GM21360 (cell line): ENCODE results near the gene ADRA2C.

Source experiments
- ATAC-seq: cut with Tn5 transposase; IDR thresholded peaks from one replicate; pipeline ENCODE4 v1.9.1; 2021; ENCODE audit warnings: mild to moderate bottlenecking, moderate library complexity; ENCODE audit not compliant: unreplicated experiment

Gene ADRA2C

GRCh38 chr4:3791910-3792542 lies 25.8 kb downstream of the ADRA2C start:
- no peak for ATAC-seq

- no peak for ATAC-seq
Observed at GRCh38 chr4:3792813-3793212, 26.6 kb downstream of the ADRA2C start.

GRCh38 chr4:3793545-3793944 lies 27.4 kb downstream of the ADRA2C start:
- no peak for ATAC-seq

- ATAC-seq = no peak
Observed at GRCh38 chr4:3796960-3797359, 30.8 kb downstream of the ADRA2C start.

- no peak for ATAC-seq
Observed at GRCh38 chr4:3797831-3798790, 31.9 kb downstream of the ADRA2C start.

- ATAC-seq = no peak
Observed at GRCh38 chr4:3799496-3799895, 33.3 kb downstream of the ADRA2C start.

- no peak for ATAC-seq
Observed at GRCh38 chr4:3800351-3800750, 34.2 kb downstream of the ADRA2C start.

GRCh38 chr4:3801521-3801920 lies 35.3 kb downstream of the ADRA2C start:
- ATAC-seq = no peak

- ATAC-seq = no peak
Observed at GRCh38 chr4:3801931-3802550, 35.9 kb downstream of the ADRA2C start.

GRCh38 chr4:3802571-3803474 lies 36.6 kb downstream of the ADRA2C start:
- no peak for ATAC-seq

- ATAC-seq = no peak
Observed at GRCh38 chr4:3803475-3803847, 37.3 kb downstream of the ADRA2C start.

GRCh38 chr4:3803946-3804345 lies 37.8 kb downstream of the ADRA2C start:
- no peak for ATAC-seq

GRCh38 chr4:3805026-3805425 lies 38.8 kb downstream of the ADRA2C start:
- ATAC-seq = no peak

GRCh38 chr4:3805731-3806130 lies 39.5 kb downstream of the ADRA2C start:
- ATAC-seq = no peak

GRCh38 chr4:3807311-3807710 lies 41.1 kb downstream of the ADRA2C start:
- no peak for ATAC-seq

GRCh38 chr4:3807822-3808496 lies 41.8 kb downstream of the ADRA2C start:
- no peak for ATAC-seq

GRCh38 chr4:3808597-3808996 lies 42.4 kb downstream of the ADRA2C start:
- ATAC-seq = no peak

- ATAC-seq = no peak
Observed at GRCh38 chr4:3809028-3809427, 42.8 kb downstream of the ADRA2C start.

- ATAC-seq = no peak
Observed at GRCh38 chr4:3809451-3810110, 43.4 kb downstream of the ADRA2C start.
